K562 (cell line): ENCODE results near the gene SRPRA. TPM values are rescaled to one million over a fixed set of nuclear protein-coding genes. Genes with fewer than 3 reads are reported as not detected.

ENCODE experiments used
- ATAC-seq: fragments of 200-7000 bp; cut with Tn5 transposase; 3 replicates; pipeline ENCODE4 v1.9.1; 2020; ENCODE audit warnings: moderate library complexity
- BruUV-seq: library from RNA; stranded (reverse); fragments of 400-500 nt; replicated peaks from 2 replicates; lab custom pipeline; 2021; lab: Mats Ljungman, UMichigan
- CTCF ChIA-PET: fragments of 300-600 bp; formaldehyde crosslinking; extraction: SDS; loops from one replicate; lab custom pipeline; 2021; ENCODE audit warnings: low intra/inter-chr PET ratio; lab: Yijun Ruan, JAX
- POLR2A ChIA-PET: fragments of 300-600, 350-650 bp; sonication (Branson Sonifier 250); formaldehyde crosslinking; extraction: SDS; loops from one replicate; lab custom pipeline; 2021; ENCODE audit warnings: antibody characterized with exemption, inconsistent platforms; lab: Yijun Ruan, JAX
- DNase-seq, 4 experiments: peaks; one replicate each; pipeline versions ENCODE4 v3.0.0 to v3.0.0-alpha.2; 2011 to 2018; ENCODE audit warnings: low spot score in 3 of 4, mixed read lengths in 3 of 4; ENCODE audit errors: extremely low read depth in 1 of 4
- FAIRE-seq: peaks from 2 replicates; lab custom pipeline; 2011; peaks lifted over from hg19 to GRCh38; lab: Jason Lieb, UNC
- H2AFZ ChIP-seq: 2 replicates; pipeline ENCODE4 v1.6.0; 2011; ENCODE audit warnings: low read depth, low read length, control low read depth, inconsistent platforms
- H3K27ac ChIP-seq: fragments of 200-600 bp; 3 replicates; pipeline ENCODE4 v1.8.0; 2011; ENCODE audit warnings: low read depth, mild to moderate bottlenecking, control low read depth, inconsistent platforms, low read length, moderate library complexity, mixed read lengths; ENCODE audit errors: extremely low read depth
- H3K27me3 ChIP-seq, 2 experiments: fragments of 300-600 bp in 1 of 2; 2 replicates in 1 of 2; 3 replicates in 1 of 2; pipeline versions ENCODE4 v1.6.0 to v1.8.0; 2011; ENCODE audit warnings: inconsistent platforms in 2 of 2, low read length in 2 of 2, mild to moderate bottlenecking in 1 of 2, mixed read lengths in 1 of 2, moderate library complexity in 1 of 2; ENCODE audit not compliant: control insufficient read depth in 2 of 2, insufficient read depth in 2 of 2
- H3K36me3 ChIP-seq: fragments of 300-600 bp; 3 replicates; pipeline ENCODE4 v1.8.0; 2011; ENCODE audit warnings: mild to moderate bottlenecking, low read length, inconsistent platforms; ENCODE audit not compliant: control insufficient read depth, insufficient read depth
- H3K4me1 ChIP-seq, 2 experiments: fragments of 200-600 bp in 1 of 2; replicated peaks in 1 of 2; 2 replicates in 1 of 2; 3 replicates in 1 of 2; pipeline versions ENCODE4 v1.5.1 to v1.8.0; 2011; ENCODE audit warnings: inconsistent platforms in 2 of 2, low read length in 2 of 2, mild to moderate bottlenecking in 1 of 2, mixed read lengths in 1 of 2, moderate library complexity in 1 of 2; ENCODE audit not compliant: control insufficient read depth in 2 of 2, insufficient read depth in 2 of 2
- H3K4me2 ChIP-seq: 2 replicates; pipeline ENCODE4 v1.6.1; 2011; ENCODE audit warnings: low read length, control low read depth, inconsistent platforms, mixed read lengths; ENCODE audit not compliant: insufficient read depth
- H3K4me3 ChIP-seq: fragments of 200-600 bp; sonication (generic), shearing (Covaris generic); 2 replicates; pipeline ENCODE4 v1.5.1; 2016; ENCODE audit warnings: control low read depth, inconsistent platforms
- H3K79me2 ChIP-seq: fragments of 200-600 bp; 3 replicates; pipeline ENCODE4 v1.8.0; 2011; ENCODE audit warnings: low read length, inconsistent platforms; ENCODE audit not compliant: control insufficient read depth, insufficient read depth
- H3K9ac ChIP-seq, 2 experiments: 2 replicates each; pipeline versions ENCODE4 v1.6.0 to v1.6.1; 2011; ENCODE audit warnings: low read depth in 2 of 2, low read length in 2 of 2, control low read depth in 1 of 2, inconsistent platforms in 1 of 2, mild to moderate bottlenecking in 1 of 2, mixed read lengths in 1 of 2; ENCODE audit not compliant: insufficient read depth in 1 of 2
- H3K9me1 ChIP-seq: one replicate; pipeline ENCODE4 v1.6.0; 2011; ENCODE audit warnings: inconsistent platforms, mild to moderate bottlenecking, low read length, moderate library complexity; ENCODE audit not compliant: control insufficient read depth, insufficient read depth
- H3K9me3 ChIP-seq: replicated peaks from 2 replicates; pipeline ENCODE4 v1.5.1; 2011; ENCODE audit warnings: low read depth, low read length, inconsistent platforms; ENCODE audit not compliant: control insufficient read depth, insufficient read depth
- H4K20me1 ChIP-seq: replicated peaks from 2 replicates; pipeline ENCODE4 v1.6.1; 2011; ENCODE audit warnings: low read length, inconsistent platforms, mixed read lengths; ENCODE audit not compliant: control insufficient read depth, insufficient read depth
- KDM5B ChIP-seq: fragments of 200-600 bp; sonication (generic); IDR thresholded peaks from 2 replicates; pipeline ENCODE4 v1.6.1; 2012; ENCODE audit warnings: low read depth, mild to moderate bottlenecking, moderate library complexity, low read length, control low read depth, inconsistent platforms; ENCODE audit not compliant: insufficient replicate concordance
- L3MBTL2 ChIP-seq: fragments of 450-650 bp; IDR thresholded peaks from 2 replicates; pipeline ENCODE4 v1.6.1; 2016; ENCODE audit warnings: mild to moderate bottlenecking, moderate library complexity
- POLR3A ChIP-seq: IDR thresholded peaks from 2 replicates; pipeline ENCODE4 v1.6.1; 2011; ENCODE audit warnings: borderline replicate concordance, mild to moderate bottlenecking, moderate library complexity; ENCODE audit not compliant: insufficient read length, insufficient read depth; ENCODE audit errors: extremely low read depth
- TFAP4 ChIP-seq: sonication (generic); formaldehyde crosslinking; IDR thresholded peaks from 2 replicates; pipeline ENCODE4 v1.8.0; 2022; ENCODE audit warnings: missing genetic modification reagents, mild to moderate bottlenecking, moderate library complexity, borderline replicate concordance
- ZBTB33 ChIP-seq: sonication (generic); formaldehyde crosslinking; IDR thresholded peaks from 2 replicates; pipeline ENCODE4 v1.8.1; 2023; ENCODE audit warnings: mild to moderate bottlenecking, missing genetic modification reagents
- ZNF23 ChIP-seq: fragments of 250-450 bp; sonication (Bioruptor Pico); IDR thresholded peaks from 2 replicates; pipeline ENCODE4 v1.4.0; 2020; ENCODE audit warnings: mild to moderate bottlenecking
- WGBS: fragments of 100-300 bp; shearing (Covaris generic); methylation state at CpG from one replicate; pipeline ENCODE4 v1.1.6; 2016; ENCODE audit warnings: low coverage, mixed read lengths; ENCODE audit not compliant: insufficient coverage; ENCODE audit errors: missing lambda C conversion rate; 5-methylcytosine and 5-hydroxymethylcytosine counted together
- in situ Hi-C: fragments of 300-500 bp; cut with MboI; formaldehyde crosslinking; loops from 4 replicates; pipeline ENCODE4 v1.15.0; 2018; ENCODE audit warnings: inconsistent platforms, mixed read lengths
- intact Hi-C: fragments of 100-400 bp; cut with micrococcal nuclease; formaldehyde crosslinking; loops from 2 replicates; pipeline ENCODE4 v1.14.2; 2022
- polyA plus RNA-seq, 8 experiments: library from polyadenylated mRNA; depleted of rRNA in 4 of 8; stranded (reverse) in 5 of 8; unstranded in 3 of 8; fragments of >200 nt; fragmentation: Nextera tagmentation in 2 of 8; fragmentation: Illumina TruSeq in 1 of 8; extraction: Ambion mirVana in 2 of 8; extraction: Trizol in 1 of 8; gene quantifications; 2 replicates each; pipeline versions ENCODE4 v1.2.1 to v1.2.3, GENCODE V29; 2011 to 2014; ENCODE audit warnings: inconsistent platforms in 1 of 8, missing spikeins in 1 of 8
- total RNA-seq, 7 experiments: library from RNA; depleted of rRNA in 6 of 7; stranded (reverse); fragments of >200 nt in 6 of 7; fragmentation: Illumina TruSeq in 2 of 7; extraction: Trizol in 2 of 7; gene quantifications; 2 replicates each; pipeline versions ENCODE4 v1.2.1 to v1.2.3, GENCODE V29; 2011 to 2021; ENCODE audit warnings: low replicate concordance in 1 of 7

The SRPRA gene
- total and polyA plus RNA-seq, 9 of the 15 experiments (the other 6 are each of a cell fraction or from before 2014, with no cell fraction given) = 33.5 to 124 (median 80.0) TPM

DNA sequence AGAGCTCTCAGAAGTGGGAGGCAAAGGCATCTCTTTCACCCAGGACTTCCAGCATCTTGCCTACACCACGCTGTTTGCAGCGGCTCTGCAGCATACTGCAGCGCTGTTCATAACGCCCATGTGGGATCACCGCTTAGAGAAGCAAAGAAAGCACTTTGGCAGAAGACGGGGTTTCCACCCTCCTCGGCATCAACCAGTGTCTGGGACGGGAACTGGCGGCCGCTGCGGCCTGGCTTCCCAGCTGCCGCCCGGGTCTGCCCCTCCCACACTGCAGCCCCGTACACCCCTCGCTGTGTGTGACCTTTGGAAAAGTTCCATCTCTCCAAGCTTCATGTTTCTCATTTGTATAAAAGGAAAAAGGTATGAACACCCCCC, 13.7 kb upstream of the SRPRA start:
- no peak for FAIRE-seq
- Histone ChIP-seq H3K36me3 (peaks cover 9% of the 10 kb centered on the region; the same call in 2 of the 3 replicates), H3K9me1 (no peaks in the 10 kb centered on the region), H3K4me1 (peaks cover 19 to 26% of the 10 kb centered on the region in 2 experiments; a peak in 4 of 5 replicates), H3K79me2 (no peaks in the 10 kb centered on the region), H3K9ac (peak overlapping the region; percentile 65 to 88; a peak in 3 of 4 replicates), H3K27me3 (no peaks in the 10 kb centered on the region), H4K20me1 (no peaks in the 10 kb centered on the region; the same call in 1 of the 2 replicates), H3K4me2 (peak overlapping the region; percentile 90), H2AFZ (peak overlapping the region; percentile 96), H3K27ac (no peak overlapping the region), H3K9me3 (no peaks in the 10 kb centered on the region), H3K4me3 (no peak overlapping the region; the same call in 1 of the 2 replicates)
- 48% methylated on average over 15 of the region's 15 CpGs for WGBS
- intact Hi-C loops (no loop called here), in situ Hi-C loops (no loop called here)
- POLR2A ChIA-PET = interaction anchor here (0.8 to 1.9 kb wide), 3 partner anchors 9 to 123 kb away, joined by 4 to 6 read pairs (median 4); no protein-coding TSS in a partner anchor
- DNase-seq = peak in 2 of 4 experiments; percentile 36 to 37
- TSS peak; percentile 57 for BruUV-seq
- ATAC-seq = peak; percentile 18
- TF ChIP-seq ZBTB33 (CRISPR knock-in tag) (peak; percentile 32; the same call in 1 of the 2 replicates), TFAP4 (CRISPR knock-in tag) (no peak), ZNF23 (CRISPR knock-in tag) (no peak), L3MBTL2 (no peak), KDM5B (no peak), POLR3A (no peak)
- CTCF ChIA-PET = no interaction called here
